HL-60 (cell line): ENCODE results near the gene AMN.
"Not testable (repeated sequence)": the region's sequence is repeated elsewhere in the genome, so short reads cannot be mapped to it uniquely, and the experiment has no call there.

Source experiments
- DNase-seq, 2 experiments: peaks; one replicate each; pipeline ENCODE4 v3.0.0-alpha.2; 2010 to 2020; ENCODE audit warnings: low read depth in 1 of 2, low spot score in 1 of 2
- H3K27ac ChIP-seq: fragments of 250-450 bp; sonication (Bioruptor Pico); replicated peaks from 2 replicates; pipeline ENCODE4 v1.5.1; 2020; ENCODE audit warnings: mild to moderate bottlenecking, moderate library complexity
- H3K27me3 ChIP-seq: fragments of 250-450 bp; sonication (Bioruptor Pico); 2 replicates; pipeline ENCODE4 v1.5.1; 2021; ENCODE audit warnings: mild to moderate bottlenecking, moderate library complexity; ENCODE audit not compliant: insufficient read depth, poor library complexity, severe bottlenecking
- H3K4me3 ChIP-seq: replicated peaks from 2 replicates; pipeline ENCODE4 v1.5.1; 2011; ENCODE audit warnings: mild to moderate bottlenecking, control low read depth, low read length; ENCODE audit not compliant: insufficient read depth
- CTCF ChIP-seq: IDR thresholded peaks from one replicate; pipeline ENCODE4 v1.5.1; 2011; ENCODE audit warnings: low read length, control low read depth, inconsistent platforms; ENCODE audit not compliant: insufficient read depth
- GABPA ChIP-seq: IDR thresholded peaks from 2 replicates; pipeline ENCODE4 v1.6.1; 2012; ENCODE audit warnings: low read depth
- POLR2AphosphoS5 ChIP-seq: IDR thresholded peaks from 2 replicates; pipeline ENCODE4 v1.6.1; 2012; ENCODE audit warnings: low read depth
- REST ChIP-seq: IDR thresholded peaks from 2 replicates; pipeline ENCODE4 v1.6.1; 2012; ENCODE audit warnings: low read depth; ENCODE audit not compliant: insufficient replicate concordance
- SPI1 ChIP-seq: IDR thresholded peaks from 2 replicates; pipeline ENCODE4 v1.6.1; 2012; ENCODE audit warnings: low read depth, mild to moderate bottlenecking, borderline replicate concordance

Gene AMN

DNA sequence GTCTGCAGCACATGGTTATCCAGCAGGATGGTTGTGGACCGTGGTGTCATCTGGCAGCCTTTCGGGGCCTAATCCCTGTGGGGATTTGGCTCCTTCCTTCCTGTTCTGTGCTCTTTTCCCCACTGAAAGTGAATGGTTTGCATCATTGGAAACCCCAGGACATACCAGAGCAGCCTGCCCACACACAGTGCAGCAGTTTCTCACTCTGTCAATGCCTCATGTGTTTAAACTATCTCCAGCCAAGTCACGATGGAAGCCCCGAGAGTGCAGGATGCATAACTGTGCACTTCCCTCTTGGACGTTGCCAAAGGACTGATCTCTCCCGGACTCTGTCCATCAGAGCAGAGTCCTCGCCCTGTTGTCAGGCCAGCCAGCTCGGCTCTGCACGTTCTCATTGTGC lies 29.0 kb upstream of the AMN start:
- no peak for DNase-seq
- Histone ChIP-seq H3K4me3 (no peak overlapping the region), H3K27ac (no peak overlapping the region), H3K27me3 (no peaks in the 10 kb centered on the region)
- TF ChIP-seq SPI1 (no peak), CTCF (no peak), REST (no peak), POLR2AphosphoS5 (no peak), GABPA (no peak)

DNA sequence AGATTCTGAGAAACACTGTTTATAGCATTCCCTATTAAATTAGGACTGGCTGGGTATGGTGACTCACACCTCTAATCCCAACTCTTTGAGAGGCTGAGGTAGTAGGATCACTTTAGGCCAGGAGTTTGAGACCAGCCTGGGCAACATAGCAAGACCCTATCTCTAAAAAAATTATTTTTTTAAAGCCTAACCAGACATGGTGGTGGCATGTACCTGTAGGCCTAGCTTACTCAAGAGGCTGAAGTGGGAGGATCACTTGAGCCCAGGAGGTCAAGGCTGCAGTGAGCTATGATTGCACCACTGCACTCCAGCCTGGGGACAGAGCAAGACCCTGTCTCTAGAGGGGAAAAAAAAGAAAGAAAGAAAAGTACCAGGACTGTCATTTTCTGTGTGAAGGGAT lies 25.7 kb upstream of the AMN start:
- H3K4me3 ChIP-seq, H3K27ac ChIP-seq, DNase-seq, H3K27me3 ChIP-seq: not testable (repeated sequence)

DNA sequence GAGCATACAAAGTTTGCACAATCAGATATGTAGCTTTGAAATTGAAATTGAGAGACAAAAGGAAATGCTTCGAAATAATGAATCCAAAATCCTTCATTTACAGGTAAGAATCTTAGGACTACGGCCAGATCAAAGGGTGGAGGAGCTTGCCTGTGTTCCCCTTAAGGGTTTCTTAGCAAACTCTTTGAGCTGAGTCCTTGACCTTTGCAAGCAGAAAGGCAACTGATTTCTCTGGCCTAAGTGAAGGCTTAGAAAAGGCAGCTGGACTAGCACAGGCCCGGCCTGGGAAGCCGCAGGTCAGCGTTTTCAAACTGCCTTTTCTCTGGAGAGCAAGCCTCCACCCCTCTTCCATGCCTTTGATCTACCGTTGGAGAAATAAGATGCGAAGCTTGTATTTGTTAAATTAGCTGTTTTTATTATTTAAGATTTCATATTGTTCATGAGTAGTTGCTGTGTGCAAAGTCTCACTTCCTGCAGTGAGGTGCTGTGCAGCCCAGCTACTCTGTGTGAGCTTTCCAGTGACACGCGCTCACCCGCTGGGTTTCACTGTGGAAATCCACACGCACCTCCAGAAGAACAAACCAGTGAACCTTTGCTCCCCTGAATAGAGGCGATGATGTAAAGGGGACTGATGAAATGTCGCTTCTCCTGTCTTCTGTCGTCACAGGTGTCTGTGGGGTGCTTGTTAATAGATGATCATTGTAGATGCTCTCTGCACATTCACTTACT lies 25.0 kb upstream of the AMN start:
- H3K27me3 ChIP-seq = no peaks in the 10 kb centered on the region
- H3K4me3 ChIP-seq = no peak overlapping the region
- no peak overlapping the region for H3K27ac ChIP-seq
- DNase-seq = no peak
- TF ChIP-seq GABPA (no peak), SPI1 (no peak), CTCF (no peak), POLR2AphosphoS5 (no peak), REST (no peak)

GRCh38 chr14:102898298-102898697 lies 24.2 kb upstream of the AMN start:
- no peak for DNase-seq
- Histone ChIP-seq H3K27ac (no peak overlapping the region), H3K27me3 (no peaks in the 10 kb centered on the region), H3K4me3 (no peak overlapping the region)
- TF ChIP-seq CTCF = no peak
